H1 (cell line): ENCODE results near the gene CELSR1.

ENCODE experiments used
- BCL11A ChIP-seq, 2 experiments: IDR thresholded peaks; one replicate each; pipeline ENCODE4 v1.6.1; 2011; ENCODE audit warnings: low read depth in 2 of 2, low read length in 2 of 2, mild to moderate bottlenecking in 2 of 2
- EGR1 ChIP-seq: IDR thresholded peaks from 2 replicates; pipeline ENCODE4 v1.6.1; 2011; ENCODE audit warnings: low read depth, low read length, borderline replicate concordance
- EZH2 ChIP-seq: fragments of 200-600 bp; sonication (generic); IDR thresholded peaks from 2 replicates; pipeline ENCODE4 v1.7.1; 2012; ENCODE audit warnings: low read depth, mild to moderate bottlenecking, moderate library complexity, low read length, inconsistent platforms; ENCODE audit not compliant: severe bottlenecking
- JUN ChIP-seq: IDR thresholded peaks from 2 replicates; pipeline ENCODE4 v1.6.1; 2011; ENCODE audit warnings: low read depth, mild to moderate bottlenecking, improper control_type of control experiment, low read length
- JUND ChIP-seq: IDR thresholded peaks from 2 replicates; pipeline ENCODE4 v1.6.1; 2011; ENCODE audit warnings: mild to moderate bottlenecking, improper control_type of control experiment, low read length
- MAFK ChIP-seq: IDR thresholded peaks from 2 replicates; pipeline ENCODE4 v1.6.1; 2012; ENCODE audit warnings: low read depth, mild to moderate bottlenecking, improper control_type of control experiment, low read length
- POLR2A ChIP-seq, 2 experiments: IDR thresholded peaks; 1 replicate in 1 of 2; 2 replicates in 1 of 2; pipeline ENCODE4 v1.6.1; 2011; ENCODE audit warnings: low read depth in 2 of 2, low read length in 2 of 2, mild to moderate bottlenecking in 2 of 2; ENCODE audit errors: control extremely low read depth in 1 of 2
- RAD21 ChIP-seq, 2 experiments: IDR thresholded peaks in 1 of 2; conservative IDR thresholded peaks in 1 of 2; 2 replicates each; pipeline ENCODE4 v1.6.1; 2011; ENCODE audit warnings: low read depth in 2 of 2, low read length in 2 of 2, improper control_type of control experiment in 1 of 2, inconsistent platforms in 1 of 2, mild to moderate bottlenecking in 1 of 2, moderate library complexity in 1 of 2
- RFX5 ChIP-seq: IDR thresholded peaks from 2 replicates; pipeline ENCODE4 v1.6.1; 2011; ENCODE audit warnings: low read depth, low read length, improper control_type of control experiment, borderline replicate concordance
- RXRA ChIP-seq: IDR thresholded peaks from 2 replicates; pipeline ENCODE4 v1.6.1; 2011; ENCODE audit warnings: low read depth, mild to moderate bottlenecking, low read length, moderate library complexity; ENCODE audit not compliant: insufficient read depth
- SIN3A ChIP-seq, 2 experiments: IDR thresholded peaks in 1 of 2; conservative IDR thresholded peaks in 1 of 2; 2 replicates each; pipeline ENCODE4 v1.6.1; 2011 to 2012; ENCODE audit warnings: low read length in 2 of 2, improper control_type of control experiment in 1 of 2, low read depth in 1 of 2, mild to moderate bottlenecking in 1 of 2
- SUZ12 ChIP-seq: fragments of 200-600 bp; sonication (generic); IDR thresholded peaks from 2 replicates; pipeline ENCODE4 v1.6.1; 2012; ENCODE audit warnings: mild to moderate bottlenecking, inconsistent platforms, low read length, moderate library complexity, mixed read lengths
- TAF1 ChIP-seq: IDR thresholded peaks from 2 replicates; pipeline ENCODE4 v1.6.1; 2011; ENCODE audit warnings: mild to moderate bottlenecking, low read depth, low read length
- TF ChIP-seq, protein P1 (sequence below), 3 experiments: IDR thresholded peaks; 1 replicate in 2 of 3; 2 replicates in 1 of 3; pipeline versions ENCODE4 v1.5.1 to v1.6.1; 2011; ENCODE audit warnings: low read length in 3 of 3, mild to moderate bottlenecking in 3 of 3, inconsistent platforms in 2 of 3, low read depth in 1 of 3, moderate library complexity in 1 of 3; ENCODE audit not compliant: insufficient read depth in 1 of 3; ENCODE audit errors: control extremely low read depth in 1 of 3

DNA sequence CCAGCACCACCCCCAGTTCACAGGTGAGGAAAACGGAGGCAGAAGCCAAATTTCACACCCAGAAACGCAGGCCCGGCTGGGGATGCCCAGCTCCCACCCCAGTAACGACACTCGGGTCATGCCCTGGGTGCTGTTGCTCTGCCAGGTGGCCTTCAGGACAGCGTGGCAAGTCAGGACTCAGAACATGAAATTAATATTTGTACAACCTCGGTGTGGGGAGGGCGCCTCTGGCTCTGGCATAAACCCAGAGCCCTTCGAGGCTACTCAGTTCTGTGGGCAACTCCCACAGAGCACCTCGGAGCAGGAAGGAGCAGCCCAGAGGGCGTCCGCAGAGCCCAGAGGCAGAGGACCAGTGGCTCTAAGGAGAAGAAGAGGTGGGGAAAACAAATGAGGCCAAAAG lies 71.6 kb downstream of the CELSR1 start:
- TF ChIP-seq, protein P1, sequence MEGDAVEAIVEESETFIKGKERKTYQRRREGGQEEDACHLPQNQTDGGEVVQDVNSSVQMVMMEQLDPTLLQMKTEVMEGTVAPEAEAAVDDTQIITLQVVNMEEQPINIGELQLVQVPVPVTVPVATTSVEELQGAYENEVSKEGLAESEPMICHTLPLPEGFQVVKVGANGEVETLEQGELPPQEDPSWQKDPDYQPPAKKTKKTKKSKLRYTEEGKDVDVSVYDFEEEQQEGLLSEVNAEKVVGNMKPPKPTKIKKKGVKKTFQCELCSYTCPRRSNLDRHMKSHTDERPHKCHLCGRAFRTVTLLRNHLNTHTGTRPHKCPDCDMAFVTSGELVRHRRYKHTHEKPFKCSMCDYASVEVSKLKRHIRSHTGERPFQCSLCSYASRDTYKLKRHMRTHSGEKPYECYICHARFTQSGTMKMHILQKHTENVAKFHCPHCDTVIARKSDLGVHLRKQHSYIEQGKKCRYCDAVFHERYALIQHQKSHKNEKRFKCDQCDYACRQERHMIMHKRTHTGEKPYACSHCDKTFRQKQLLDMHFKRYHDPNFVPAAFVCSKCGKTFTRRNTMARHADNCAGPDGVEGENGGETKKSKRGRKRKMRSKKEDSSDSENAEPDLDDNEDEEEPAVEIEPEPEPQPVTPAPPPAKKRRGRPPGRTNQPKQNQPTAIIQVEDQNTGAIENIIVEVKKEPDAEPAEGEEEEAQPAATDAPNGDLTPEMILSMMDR (IDR thresholded peaks at IDR 0.05; ENCODE audit: control extremely low read depth in 1 of 3, insufficient read depth in 1 of 3, low read depth in 1 of 3, low read length in 3 of 3): no peak
- TF ChIP-seq POLR2A (IDR thresholded peaks at IDR 0.05; ENCODE audit: control extremely low read depth in 1 of 2, low read depth in 2 of 2, low read length in 2 of 2): no peak
- TF ChIP-seq RFX5: no peak
- no peak for TF ChIP-seq MAFK
- TF ChIP-seq RAD21 (IDR thresholded peaks at IDR 0.05 in 1 of 2, conservative IDR thresholded peaks at IDR 0.05 in 1 of 2; ENCODE audit: low read depth in 2 of 2, low read length in 2 of 2): no peak
- TF ChIP-seq JUN: no peak
- TF ChIP-seq EGR1: no peak
- TF ChIP-seq SIN3A (conservative IDR thresholded peaks at IDR 0.05 in 1 of 2, IDR thresholded peaks at IDR 0.05 in 1 of 2; ENCODE audit: low read depth in 1 of 2, low read length in 2 of 2): no peak
- TF ChIP-seq JUND: no peak
- no peak for TF ChIP-seq BCL11A (IDR thresholded peaks at IDR 0.05; ENCODE audit: low read depth in 2 of 2, low read length in 2 of 2)
- no peak for TF ChIP-seq RXRA
- TF ChIP-seq SUZ12: no peak
- TF ChIP-seq EZH2: no peak
- TF ChIP-seq TAF1: no peak
